Lung (tissue), 12 donors: ENCODE measurements around the gene HMMR. TPM values are rescaled to one million over a fixed set of nuclear protein-coding genes. Genes with fewer than 3 reads are reported as not detected.

Source experiments
- ATAC-seq: fragments of 200-7000 bp; cut with Tn5 transposase; one replicate; pipeline ENCODE4 v1.9.1; 2020; ENCODE audit warnings: moderate number of reproducible peaks; ENCODE audit not compliant: insufficient read depth, low FRiP score
- DNase-seq, 3 donors: peaks; one replicate each; pipeline ENCODE4 v3.0.0-alpha.2; 2013 to 2017
- H3K27ac ChIP-seq, 2 donors: one replicate each; pipeline ENCODE4 v1.5.1; 2013; ENCODE audit warnings: mild to moderate bottlenecking in 2 of 2, moderate library complexity in 2 of 2, control low read depth in 1 of 2, inconsistent platforms in 1 of 2, low read depth in 1 of 2, low read length in 1 of 2
- H3K27me3 ChIP-seq, 3 donors: one replicate each; pipeline ENCODE4 v1.5.1; 2013; ENCODE audit warnings: low read length in 2 of 3; ENCODE audit not compliant: control insufficient read depth in 3 of 3, insufficient read depth in 3 of 3
- H3K36me3 ChIP-seq, 4 donors: one replicate each; pipeline ENCODE4 v1.5.1; 2013; ENCODE audit warnings: low read length in 4 of 4, mild to moderate bottlenecking in 1 of 4, moderate library complexity in 1 of 4; ENCODE audit not compliant: control insufficient read depth in 4 of 4, insufficient read depth in 4 of 4
- H3K4me1 ChIP-seq, 5 donors: one replicate each; pipeline ENCODE4 v1.5.1; 2013; ENCODE audit warnings: low read length in 5 of 5, mild to moderate bottlenecking in 2 of 5, moderate library complexity in 1 of 5; ENCODE audit not compliant: control insufficient read depth in 5 of 5, insufficient read depth in 5 of 5
- H3K4me3 ChIP-seq: one replicate; pipeline ENCODE4 v1.5.1; 2013; ENCODE audit warnings: mild to moderate bottlenecking, control low read depth, moderate library complexity
- H3K9ac ChIP-seq, 2 donors: one replicate each; pipeline ENCODE4 v1.5.1; 2013; ENCODE audit warnings: low read length in 2 of 2, control low read depth in 1 of 2; ENCODE audit not compliant: insufficient read depth in 1 of 2
- H3K9me3 ChIP-seq, 4 donors: one replicate each; pipeline ENCODE4 v1.5.1; 2013; ENCODE audit warnings: low read length in 3 of 4, mild to moderate bottlenecking in 1 of 4, moderate library complexity in 1 of 4; ENCODE audit not compliant: control insufficient read depth in 4 of 4, insufficient read depth in 3 of 4
- WGBS, 2 donors: extraction: QIAGEN DNeasy Blood & Tissue Kit; methylation state at CpG; one replicate each; pipeline ENCODE4 v1.1.7; 2013; 5-methylcytosine and 5-hydroxymethylcytosine counted together
- polyA plus RNA-seq, 2 donors: library from polyadenylated mRNA; stranded (reverse); fragments of 200-250 nt; gene quantifications; one replicate each; pipeline ENCODE4 v1.2.1, GENCODE V29; 2013
- total RNA-seq, 2 donors: library from RNA; depleted of rRNA in 1 of 2; stranded (reverse); fragments of >200 nt in 1 of 2; gene quantifications; one replicate each; pipeline ENCODE4 v1.2.1, GENCODE V29; 2014 to 2021
- TF ChIP-seq, protein P1 (sequence below): IDR thresholded peaks from 2 replicates; pipeline ENCODE4 v1.5.1; 2012; ENCODE audit warnings: mild to moderate bottlenecking; ENCODE audit errors: control extremely low read depth, extremely low read depth
- donor health status: control.
- donor health status: control.
- donor health status: Bipolar disorder and iron deficiency.
- donor health status: healthy.
- donor health status: DM: yes; HTN: yes; CAD: no.

Gene HMMR
- total and polyA plus RNA-seq, 4 donors = 1.1 to 9.5 (median 1.4) TPM

DNA sequence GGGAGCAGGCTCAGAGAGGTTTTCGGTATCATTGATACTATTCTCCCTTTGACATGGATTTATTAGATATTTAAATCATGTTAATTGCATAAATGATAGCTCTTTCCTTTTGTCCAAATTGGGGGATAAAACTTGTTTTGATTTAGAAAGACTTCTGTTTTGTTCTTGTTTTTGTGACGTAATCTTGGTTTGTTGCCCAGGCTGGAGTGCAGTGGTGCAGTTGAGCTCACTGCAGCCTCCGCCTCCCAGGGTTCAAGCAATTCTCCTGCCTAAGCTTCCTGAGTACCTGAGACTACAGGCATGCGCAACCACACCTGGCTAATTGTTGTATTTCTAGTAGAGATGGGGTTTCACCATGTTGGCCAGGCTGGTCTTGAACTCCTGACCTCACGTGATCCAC is 52.1 kb downstream of the HMMR start:
- 82 to 92% methylated on average over 5 of the region's 5 CpGs for WGBS, 2 donors
- H3K27ac ChIP-seq = no peak overlapping the region
- ATAC-seq = no peak
- H3K9me3 ChIP-seq = no peaks in the 10 kb centered on the region
- peak in 1 of 3 donors; percentile 37 for DNase-seq
- peaks cover 11 to 36% (median 26%) of the 10 kb centered on the region in 4 donors for H3K36me3 ChIP-seq
- H3K4me3 ChIP-seq = no peak overlapping the region
- no peaks in the 10 kb centered on the region for H3K27me3 ChIP-seq
- TF ChIP-seq, protein P1, sequence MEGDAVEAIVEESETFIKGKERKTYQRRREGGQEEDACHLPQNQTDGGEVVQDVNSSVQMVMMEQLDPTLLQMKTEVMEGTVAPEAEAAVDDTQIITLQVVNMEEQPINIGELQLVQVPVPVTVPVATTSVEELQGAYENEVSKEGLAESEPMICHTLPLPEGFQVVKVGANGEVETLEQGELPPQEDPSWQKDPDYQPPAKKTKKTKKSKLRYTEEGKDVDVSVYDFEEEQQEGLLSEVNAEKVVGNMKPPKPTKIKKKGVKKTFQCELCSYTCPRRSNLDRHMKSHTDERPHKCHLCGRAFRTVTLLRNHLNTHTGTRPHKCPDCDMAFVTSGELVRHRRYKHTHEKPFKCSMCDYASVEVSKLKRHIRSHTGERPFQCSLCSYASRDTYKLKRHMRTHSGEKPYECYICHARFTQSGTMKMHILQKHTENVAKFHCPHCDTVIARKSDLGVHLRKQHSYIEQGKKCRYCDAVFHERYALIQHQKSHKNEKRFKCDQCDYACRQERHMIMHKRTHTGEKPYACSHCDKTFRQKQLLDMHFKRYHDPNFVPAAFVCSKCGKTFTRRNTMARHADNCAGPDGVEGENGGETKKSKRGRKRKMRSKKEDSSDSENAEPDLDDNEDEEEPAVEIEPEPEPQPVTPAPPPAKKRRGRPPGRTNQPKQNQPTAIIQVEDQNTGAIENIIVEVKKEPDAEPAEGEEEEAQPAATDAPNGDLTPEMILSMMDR = no peak
- no peak overlapping the region for H3K9ac ChIP-seq
- H3K4me1 ChIP-seq = peaks cover 0 to 29% (median 15%) of the 10 kb centered on the region in 5 donors

DNA sequence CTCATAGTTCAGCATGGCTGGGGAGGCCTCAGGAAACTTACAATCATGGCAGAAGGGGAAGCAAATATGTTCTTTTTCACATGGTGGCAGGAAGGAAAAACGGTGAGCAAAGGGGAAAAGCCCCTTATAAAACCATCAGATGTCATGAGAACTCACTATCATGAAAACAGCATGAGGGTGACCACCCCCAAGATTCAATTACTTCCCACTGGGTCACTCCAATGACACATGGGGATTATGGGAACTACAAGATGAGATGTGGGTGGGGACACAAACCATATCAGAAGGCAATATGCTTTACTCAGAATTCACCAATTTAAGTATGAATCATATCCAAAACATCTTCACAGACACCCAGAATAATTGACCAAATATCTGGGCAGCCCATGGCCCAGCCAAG is 64.7 kb downstream of the HMMR start:
- peaks cover 0 to 3% (median 0%) of the 10 kb centered on the region in 4 donors for H3K9me3 ChIP-seq
- DNase-seq = no peak
- H3K27me3 ChIP-seq = no peaks in the 10 kb centered on the region
- H3K36me3 ChIP-seq = peaks cover 0 to 9% (median 3%) of the 10 kb centered on the region in 4 donors
- H3K4me1 ChIP-seq = no peaks in the 10 kb centered on the region
- no peak for ATAC-seq
- 81 to 90% methylated on average over 1 of the region's 1 CpG for WGBS, 2 donors
- TF ChIP-seq, protein P1 = no peak
- no peak overlapping the region for H3K4me3 ChIP-seq
- no peak overlapping the region for H3K27ac ChIP-seq
- H3K9ac ChIP-seq = no peak overlapping the region

DNA sequence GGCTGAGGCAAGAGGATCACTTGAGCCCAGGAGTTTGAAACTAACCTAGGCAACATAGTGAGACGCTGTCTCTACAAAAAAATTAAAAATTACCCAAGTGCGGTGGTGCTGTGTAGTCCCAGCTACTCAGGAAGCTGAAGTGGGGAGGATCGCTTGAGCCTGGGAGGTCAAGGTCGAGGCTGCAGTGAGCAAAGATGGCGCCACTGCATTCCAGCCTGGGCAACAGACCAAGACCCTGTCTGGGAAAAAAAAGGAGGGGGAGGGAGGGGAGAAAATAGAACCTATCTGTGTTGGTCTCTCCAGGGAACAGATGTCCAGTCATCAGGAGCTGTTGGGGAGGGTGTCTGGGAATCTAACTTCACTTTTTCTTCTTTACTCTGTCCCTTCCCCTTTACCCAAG is 69.3 kb downstream of the HMMR start:
- TF ChIP-seq, protein P1 = no peak
- H3K9ac ChIP-seq = no peak overlapping the region
- WGBS, 2 donors = 69 to 73% methylated on average over 5 of the region's 5 CpGs
- H3K9me3 ChIP-seq = peaks cover 0 to 3% (median 0%) of the 10 kb centered on the region in 4 donors
- no peak overlapping the region for H3K4me3 ChIP-seq
- DNase-seq = peak in 2 of 3 donors; percentile 6 to 12
- no peak for ATAC-seq
- peaks cover 0 to 12% (median 0%) of the 10 kb centered on the region in 5 donors for H3K4me1 ChIP-seq
- no peak overlapping the region for H3K27ac ChIP-seq
- no peaks in the 10 kb centered on the region for H3K36me3 ChIP-seq
- no peaks in the 10 kb centered on the region for H3K27me3 ChIP-seq

DNA sequence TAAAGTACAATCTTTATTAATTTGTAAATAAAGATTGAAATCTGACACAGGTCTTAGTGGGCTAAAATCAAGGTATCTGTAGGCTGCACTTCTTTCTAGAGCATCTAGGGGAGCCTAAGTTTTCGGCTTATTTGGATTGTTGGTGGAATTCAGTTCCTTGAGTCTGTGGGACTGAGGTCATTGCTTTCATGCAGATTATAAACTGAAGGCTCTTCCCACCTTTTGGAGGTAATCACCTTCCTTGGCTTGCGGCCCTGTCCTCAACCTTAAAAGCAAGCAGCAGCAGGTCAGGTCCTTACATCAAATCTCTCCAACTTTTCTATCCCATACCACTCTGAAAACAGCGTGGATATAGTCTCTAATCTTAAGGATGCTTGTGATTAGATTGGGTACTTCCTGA is 70.8 kb downstream of the HMMR start:
- no peak for ATAC-seq

More for the DNA sequence above, 70.8 kb downstream of the HMMR start:
- TF ChIP-seq, protein P1 = no peak
- no peak overlapping the region for H3K4me3 ChIP-seq
- H3K27ac ChIP-seq = no peak overlapping the region
- peaks cover 0 to 12% (median 0%) of the 10 kb centered on the region in 5 donors for H3K4me1 ChIP-seq
- no peak for DNase-seq
- peaks cover 0 to 3% (median 0%) of the 10 kb centered on the region in 4 donors for H3K9me3 ChIP-seq
- H3K36me3 ChIP-seq = no peaks in the 10 kb centered on the region
- no peak overlapping the region for H3K9ac ChIP-seq
- 72 to 83% methylated on average over 3 of the region's 3 CpGs for WGBS, 2 donors
- H3K27me3 ChIP-seq = no peaks in the 10 kb centered on the region
